Neural cell (in vitro differentiated cells): ENCODE results near the gene MUSK. TPM values are rescaled to one million over a fixed set of nuclear protein-coding genes. Genes with fewer than 3 reads are reported as not detected.

ENCODE experiments used
- H2AFZ ChIP-seq: fragments of 200-600, 300-800 bp; sonication (generic), shearing (Covaris generic); 2 replicates; pipeline ENCODE4 v1.6.0; 2014; ENCODE audit warnings: low read depth, mild to moderate bottlenecking, antibody characterized with exemption, low read length, moderate library complexity
- H3F3A ChIP-seq: fragments of 200-600 bp; shearing (Covaris generic); 2 replicates; pipeline ENCODE4 v1.6.1; 2016; ENCODE audit warnings: mild to moderate bottlenecking, moderate library complexity, mixed read lengths, antibody characterized with exemption, low read length; ENCODE audit not compliant: insufficient read depth, poor library complexity, severe bottlenecking
- H3K27ac ChIP-seq: fragments of 200-600, 300-800 bp; sonication (generic), shearing (Covaris generic); 2 replicates; pipeline ENCODE4 v1.5.1; 2014; ENCODE audit warnings: mild to moderate bottlenecking, low read length, moderate library complexity
- H3K27me3 ChIP-seq: fragments of 300-800, 200-600 bp; sonication (generic), shearing (Covaris generic); 2 replicates; pipeline ENCODE4 v1.6.0; 2014; ENCODE audit warnings: mild to moderate bottlenecking, low read depth, low read length, moderate library complexity; ENCODE audit not compliant: insufficient read depth
- H3K36me3 ChIP-seq: fragments of 300-800, 200-600 bp; sonication (generic), shearing (Covaris generic); 2 replicates; pipeline ENCODE4 v1.5.1; 2014; ENCODE audit warnings: mild to moderate bottlenecking, antibody characterized with exemption, low read length, moderate library complexity; ENCODE audit not compliant: insufficient read depth
- H3K4me2 ChIP-seq: fragments of 300-800, 200-600 bp; sonication (generic), shearing (Covaris generic); 2 replicates; pipeline ENCODE4 v1.6.0; 2014; ENCODE audit warnings: mild to moderate bottlenecking, low read length
- H3K4me3 ChIP-seq: fragments of 300-800, 200-600 bp; sonication (generic), shearing (Covaris generic); 2 replicates; pipeline ENCODE4 v1.5.1; 2014; ENCODE audit warnings: mild to moderate bottlenecking, low read length, moderate library complexity
- H3K79me2 ChIP-seq: fragments of 200-600 bp; shearing (Covaris generic); replicated peaks from 2 replicates; pipeline ENCODE4 v1.6.0; 2014; ENCODE audit warnings: mild to moderate bottlenecking, low read length, moderate library complexity; ENCODE audit not compliant: insufficient read depth
- H3K9ac ChIP-seq: fragments of 300-800, 200-600 bp; sonication (generic), shearing (Covaris generic); 2 replicates; pipeline ENCODE4 v1.6.1; 2016; ENCODE audit warnings: mild to moderate bottlenecking, low read length, mixed read lengths
- H3K9me2 ChIP-seq: fragments of 200-600 bp; shearing (Covaris generic); 2 replicates; pipeline ENCODE4 v1.6.1; 2016; ENCODE audit warnings: mild to moderate bottlenecking, low read length, mixed read lengths; ENCODE audit not compliant: insufficient read depth
- H3K9me3 ChIP-seq: fragments of 200-600, 300-800 bp; sonication (generic), shearing (Covaris generic); 2 replicates; pipeline ENCODE4 v1.6.1; 2016; ENCODE audit warnings: mild to moderate bottlenecking, mixed run types, low read length, moderate library complexity, mixed read lengths
- H4K20me1 ChIP-seq: fragments of 200-600 bp; shearing (Covaris generic); 2 replicates; pipeline ENCODE4 v1.6.1; 2016; ENCODE audit warnings: mild to moderate bottlenecking, mixed run types; ENCODE audit not compliant: insufficient read depth
- CTCF ChIP-seq: fragments of 450-650 bp; IDR thresholded peaks from 2 replicates; pipeline ENCODE4 v1.5.1; 2014; ENCODE audit warnings: antibody characterized with exemption, mild to moderate bottlenecking, moderate library complexity; ENCODE audit not compliant: poor library complexity, severe bottlenecking
- EP300 ChIP-seq: fragments of 450-650 bp; conservative IDR thresholded peaks from 2 replicates; pipeline ENCODE4 v1.6.1; 2014; ENCODE audit warnings: antibody characterized with exemption, mild to moderate bottlenecking, moderate library complexity; ENCODE audit not compliant: poor library complexity, severe bottlenecking
- EZH2 ChIP-seq: fragments of 200-600, 300-800 bp; shearing (Covaris generic), sonication (generic); IDR thresholded peaks from 2 replicates; pipeline ENCODE4 v1.6.1; 2014; ENCODE audit warnings: antibody characterized with exemption, low read length, borderline replicate concordance, mild to moderate bottlenecking; ENCODE audit not compliant: insufficient read depth, poor library complexity, severe bottlenecking
- MXI1 ChIP-seq: fragments of 450-650 bp; conservative IDR thresholded peaks from 2 replicates; pipeline ENCODE4 v1.6.1; 2014; ENCODE audit warnings: antibody characterized with exemption, mild to moderate bottlenecking; ENCODE audit not compliant: poor library complexity, severe bottlenecking
- POLR2AphosphoS5 ChIP-seq: IDR thresholded peaks from 2 replicates; pipeline ENCODE4 v1.6.1; 2012
- RAD21 ChIP-seq: fragments of 450-650 bp; conservative IDR thresholded peaks from 2 replicates; pipeline ENCODE4 v1.6.1; 2014; ENCODE audit warnings: antibody characterized with exemption, mild to moderate bottlenecking, moderate library complexity
- REST ChIP-seq: IDR thresholded peaks from 2 replicates; pipeline ENCODE4 v1.6.1; 2012; ENCODE audit warnings: borderline replicate concordance
- SMC3 ChIP-seq: fragments of 450-650 bp; conservative IDR thresholded peaks from 2 replicates; pipeline ENCODE4 v1.6.1; 2014; ENCODE audit warnings: antibody characterized with exemption, mild to moderate bottlenecking, moderate library complexity; ENCODE audit not compliant: poor library complexity
- TAF1 ChIP-seq: IDR thresholded peaks from 2 replicates; pipeline ENCODE4 v1.6.1; 2012; ENCODE audit warnings: low read depth
- polyA plus RNA-seq: library from polyadenylated mRNA; depleted of rRNA; stranded (reverse); fragments of >200 nt; gene quantifications from 2 replicates; pipeline ENCODE4 v1.2.3, GENCODE V29; 2014

The MUSK gene
- polyA plus RNA-seq, 1 donor from 2014 or later: not detected

GRCh38 chr9:110765926-110766325, 97.3 kb downstream of the MUSK start:
- Histone ChIP-seq H3K9ac (no peak overlapping the region), H3K9me2 (no peaks in the 10 kb centered on the region), H3K4me2 (no peak overlapping the region), H3K27me3 (no peaks in the 10 kb centered on the region), H3K4me3 (no peak overlapping the region), H3F3A (no peaks in the 10 kb centered on the region), H3K9me3 (no peaks in the 10 kb centered on the region), H2AFZ (no peak overlapping the region), H3K79me2 (no peaks in the 10 kb centered on the region), H3K36me3 (no peaks in the 10 kb centered on the region), H3K27ac (no peak overlapping the region), H4K20me1 (no peaks in the 10 kb centered on the region)
- TF ChIP-seq EZH2 (no peak), POLR2AphosphoS5 (no peak), MXI1 (no peak), SMC3 (no peak), CTCF (no peak), REST (no peak), RAD21 (no peak), EP300 (no peak), TAF1 (no peak)

GRCh38 chr9:110767559-110768063, 99.0 kb downstream of the MUSK start:
- H3K27me3 ChIP-seq: no peaks in the 10 kb centered on the region
- H3K27ac ChIP-seq: no peak overlapping the region
- H2AFZ ChIP-seq: no peak overlapping the region
- no peak overlapping the region for H3K4me3 ChIP-seq
- H3K4me2 ChIP-seq: no peak overlapping the region
- no peaks in the 10 kb centered on the region for H3K79me2 ChIP-seq
- no peaks in the 10 kb centered on the region for H3K36me3 ChIP-seq
- H3K9me3 ChIP-seq: no peaks in the 10 kb centered on the region
- no peak for TF ChIP-seq EP300
- no peaks in the 10 kb centered on the region for H3F3A ChIP-seq
- no peaks in the 10 kb centered on the region for H4K20me1 ChIP-seq
- H3K9me2 ChIP-seq: no peaks in the 10 kb centered on the region
- no peak overlapping the region for H3K9ac ChIP-seq

- Histone ChIP-seq H3K4me3 (no peak overlapping the region), H4K20me1 (no peaks in the 10 kb centered on the region), H3K9me2 (no peaks in the 10 kb centered on the region), H3K9ac (no peak overlapping the region), H3K4me2 (no peak overlapping the region), H2AFZ (no peak overlapping the region), H3K36me3 (no peaks in the 10 kb centered on the region), H3K79me2 (no peaks in the 10 kb centered on the region), H3K9me3 (no peaks in the 10 kb centered on the region), H3K27me3 (no peaks in the 10 kb centered on the region), H3K27ac (no peak overlapping the region), H3F3A (no peaks in the 10 kb centered on the region)
- TF ChIP-seq MXI1 (no peak), CTCF (no peak), EP300 (no peak), SMC3 (no peak), POLR2AphosphoS5 (no peak)
Measured at GRCh38 chr9:110768886-110769285, 100.3 kb downstream of the MUSK start.
